H9 (cell line): ENCODE results near the gene GNAO1. TPM values are rescaled to one million over a fixed set of nuclear protein-coding genes. Genes with fewer than 3 reads are reported as not detected.

ENCODE experiments used
- DNase-seq: peaks from one replicate; pipeline ENCODE4 v3.0.0-alpha.2; 2017
- H2AFZ ChIP-seq: one replicate; pipeline ENCODE4 v1.6.1; 2013; ENCODE audit warnings: mild to moderate bottlenecking, low read length, control low read depth, moderate library complexity
- H2AK5ac ChIP-seq: 2 replicates; pipeline ENCODE4 v1.6.1; 2013; ENCODE audit warnings: low read length, control low read depth, mixed read lengths; ENCODE audit not compliant: insufficient read length
- H2BK120ac ChIP-seq: one replicate; pipeline ENCODE4 v1.6.1; 2013; ENCODE audit warnings: low read depth, mild to moderate bottlenecking, low read length, control low read depth, inconsistent platforms; ENCODE audit not compliant: poor library complexity, severe bottlenecking
- H2BK12ac ChIP-seq: 2 replicates; pipeline ENCODE4 v1.6.1; 2013; ENCODE audit warnings: low read length, control low read depth, mixed read lengths, low read depth; ENCODE audit not compliant: insufficient read length
- H2BK15ac ChIP-seq: 2 replicates; pipeline ENCODE4 v1.6.1; 2013; ENCODE audit warnings: low read depth, low read length, control low read depth
- H2BK20ac ChIP-seq: one replicate; pipeline ENCODE4 v1.6.1; 2013; ENCODE audit warnings: low read depth, mild to moderate bottlenecking, low read length, control low read depth, inconsistent platforms; ENCODE audit not compliant: poor library complexity, severe bottlenecking
- H2BK5ac ChIP-seq: 2 replicates; pipeline ENCODE4 v1.6.1; 2013; ENCODE audit warnings: low read length, control low read depth, mixed read lengths; ENCODE audit not compliant: insufficient read length
- H3K14ac ChIP-seq: 2 replicates; pipeline ENCODE4 v1.6.1; 2013; ENCODE audit warnings: low read length, control low read depth; ENCODE audit not compliant: insufficient read depth
- H3K18ac ChIP-seq: 2 replicates; pipeline ENCODE4 v1.6.1; 2013; ENCODE audit warnings: low read depth, mild to moderate bottlenecking, mixed read lengths, low read length, control low read depth; ENCODE audit not compliant: insufficient read length
- H3K23ac ChIP-seq: 2 replicates; pipeline ENCODE4 v1.6.1; 2013; ENCODE audit warnings: low read length, control low read depth, mixed read lengths, low read depth; ENCODE audit not compliant: insufficient read length
- H3K23me2 ChIP-seq: 2 replicates; pipeline ENCODE4 v1.6.1; 2013; ENCODE audit warnings: low read depth, mild to moderate bottlenecking, mixed read lengths, low read length, control low read depth; ENCODE audit not compliant: insufficient read length, poor library complexity, severe bottlenecking
- H3K27ac ChIP-seq: 2 replicates; pipeline ENCODE4 v1.5.1; 2013; ENCODE audit warnings: low read length, control low read depth, mixed read lengths, low read depth; ENCODE audit not compliant: insufficient read length
- H3K27me3 ChIP-seq: 2 replicates; pipeline ENCODE4 v1.6.1; 2013; ENCODE audit warnings: low read length, control low read depth, inconsistent platforms; ENCODE audit not compliant: insufficient read depth
- H3K4ac ChIP-seq: 2 replicates; pipeline ENCODE4 v1.6.1; 2013; ENCODE audit warnings: low read depth, mild to moderate bottlenecking, control low read depth, inconsistent platforms, low read length, moderate library complexity
- H3K4me1 ChIP-seq: 2 replicates; pipeline ENCODE4 v1.6.1; 2013; ENCODE audit warnings: low read length, control low read depth, inconsistent platforms; ENCODE audit not compliant: insufficient read depth
- H3K4me2 ChIP-seq: 2 replicates; pipeline ENCODE4 v1.6.1; 2013; ENCODE audit warnings: low read length, control low read depth, mixed read lengths; ENCODE audit not compliant: insufficient read length, insufficient read depth
- H3K56ac ChIP-seq: 2 replicates; pipeline ENCODE4 v1.6.1; 2013; ENCODE audit warnings: low read depth, mild to moderate bottlenecking, mixed read lengths, low read length, control low read depth; ENCODE audit not compliant: insufficient read length
- H3K79me1 ChIP-seq: 2 replicates; pipeline ENCODE4 v1.6.1; 2013; ENCODE audit warnings: low read depth, mild to moderate bottlenecking, moderate library complexity, low read length, control low read depth, inconsistent platforms; ENCODE audit not compliant: insufficient read depth, poor library complexity, severe bottlenecking
- H3K79me2 ChIP-seq: 2 replicates; pipeline ENCODE4 v1.6.1; 2013; ENCODE audit warnings: low read length, control low read depth, inconsistent platforms; ENCODE audit not compliant: insufficient read depth
- H3K9ac ChIP-seq: 2 replicates; pipeline ENCODE4 v1.6.1; 2013; ENCODE audit warnings: low read length, control low read depth, mixed read lengths; ENCODE audit not compliant: insufficient read length; ENCODE audit errors: extremely low read depth
- H3K9me3 ChIP-seq: one replicate; pipeline ENCODE4 v1.6.1; 2013; ENCODE audit warnings: low read depth, low read length, inconsistent platforms; ENCODE audit not compliant: control insufficient read depth
- H3T11ph ChIP-seq: one replicate; pipeline ENCODE4 v1.6.1; 2013; ENCODE audit warnings: mild to moderate bottlenecking, low read length, control low read depth, inconsistent platforms
- H4K20me1 ChIP-seq: one replicate; pipeline ENCODE4 v1.6.1; 2013; ENCODE audit not compliant: control insufficient read depth, insufficient read length, insufficient read depth
- H4K5ac ChIP-seq: 2 replicates; pipeline ENCODE4 v1.6.1; 2013; ENCODE audit warnings: low read depth, mild to moderate bottlenecking, mixed read lengths, low read length, control low read depth; ENCODE audit not compliant: insufficient read length
- H4K8ac ChIP-seq: replicated peaks from 2 replicates; pipeline ENCODE4 v1.6.1; 2013; ENCODE audit warnings: low read length, control low read depth, mixed read lengths, low read depth; ENCODE audit not compliant: insufficient read length
- H4K91ac ChIP-seq: 2 replicates; pipeline ENCODE4 v1.6.1; 2013; ENCODE audit warnings: low read depth, mild to moderate bottlenecking, moderate library complexity, mixed read lengths, low read length, control low read depth; ENCODE audit not compliant: insufficient read length
- H3K27ac Mint-ChIP-seq, 3 experiments: 2 replicates in 2 of 3; 3 replicates in 1 of 3; pipeline ENCODE4 v1.8.0; 2020 to 2021; ENCODE audit warnings: mixed read lengths in 3 of 3, mild to moderate bottlenecking in 1 of 3, moderate library complexity in 1 of 3
- H3K27me3 Mint-ChIP-seq: 2 replicates; pipeline ENCODE4 v1.8.0; 2021; ENCODE audit warnings: low read depth, mild to moderate bottlenecking, moderate library complexity, mixed read lengths
- H3K36me3 Mint-ChIP-seq, 3 experiments: 2 replicates in 2 of 3; 3 replicates in 1 of 3; pipeline ENCODE4 v1.8.0; 2020 to 2021; ENCODE audit warnings: low read depth in 3 of 3, mixed read lengths in 3 of 3; ENCODE audit not compliant: insufficient read depth in 1 of 3
- H3K4me1 Mint-ChIP-seq, 2 experiments: 2 replicates each; pipeline ENCODE4 v1.8.0; 2020; ENCODE audit warnings: mixed read lengths in 2 of 2
- H3K4me3 Mint-ChIP-seq, 2 experiments: 2 replicates in 1 of 2; 3 replicates in 1 of 2; pipeline ENCODE4 v1.8.0; 2020 to 2021; ENCODE audit warnings: mild to moderate bottlenecking in 2 of 2, mixed read lengths in 2 of 2, moderate library complexity in 1 of 2
- H3K9me3 Mint-ChIP-seq, 2 experiments: 2 replicates in 1 of 2; 3 replicates in 1 of 2; pipeline ENCODE4 v1.8.0; 2020; ENCODE audit warnings: mild to moderate bottlenecking in 2 of 2, mixed read lengths in 2 of 2, moderate library complexity in 1 of 2
- CTCF ChIP-seq: fragments of 200-600 bp; sonication (generic); conservative IDR thresholded peaks from 3 replicates; pipeline ENCODE4 v1.8.0; 2021; ENCODE audit warnings: antibody characterized with exemption, mild to moderate bottlenecking
- WGBS: extraction: QIAGEN DNeasy Blood & Tissue Kit; methylation state at CpG from one replicate; pipeline ENCODE4 v1.1.7; 2013; ENCODE audit warnings: missing lambda C conversion rate, low lambda C conversion rate, mixed read lengths; ENCODE audit not compliant: insufficient read length; ENCODE audit errors: extremely low coverage; 5-methylcytosine and 5-hydroxymethylcytosine counted together
- total RNA-seq: library from RNA; stranded (reverse); gene quantifications from 2 replicates; pipeline ENCODE4 v1.2.1, GENCODE V29; 2021

The GNAO1 gene
- total RNA-seq, 1 experiment from 2014 or later = 16.9 TPM

DNA sequence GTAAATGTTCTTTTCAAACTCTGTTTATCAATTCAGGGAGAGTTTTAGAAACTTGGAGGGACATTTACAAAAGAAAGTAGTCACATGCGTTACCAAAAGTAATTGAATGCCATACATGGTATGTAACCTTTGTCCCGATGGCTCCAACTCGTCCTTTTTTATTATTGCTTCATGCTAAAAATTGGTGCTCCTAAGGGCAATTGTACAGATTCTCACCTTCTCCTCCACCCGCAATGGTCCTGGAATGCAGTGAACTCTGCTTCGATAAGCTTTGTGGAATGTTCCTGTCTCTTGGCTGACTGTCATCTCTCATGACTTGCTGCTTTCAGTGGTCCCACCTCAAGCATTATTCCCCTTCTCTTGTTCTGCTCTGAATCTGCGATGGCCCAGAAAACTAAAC lies 20.9 kb downstream of the GNAO1 start:
- Histone ChIP-seq H3K9me3 (no peaks in the 10 kb centered on the region), H3K9ac (no peak overlapping the region), H2BK120ac (no peak overlapping the region), H3K79me1 (no peaks in the 10 kb centered on the region), H3K23ac (no peak overlapping the region), H4K20me1 (no peaks in the 10 kb centered on the region), H3K79me2 (no peaks in the 10 kb centered on the region), H3K56ac (no peak overlapping the region), H4K8ac (no peak overlapping the region), H3K27me3 (no peaks in the 10 kb centered on the region), H3K14ac (no peak overlapping the region), H2AK5ac (no peak overlapping the region), H3K4ac (no peak overlapping the region), H3K4me1 (peaks cover 10% of the 10 kb centered on the region), H2BK20ac (no peak overlapping the region), H3T11ph (no peak overlapping the region), H2AFZ (no peak overlapping the region), H3K27ac (no peak overlapping the region), H2BK12ac (no peak overlapping the region), H3K23me2 (no peaks in the 10 kb centered on the region), H4K91ac (no peak overlapping the region), H3K4me2 (no peak overlapping the region), H4K5ac (no peak overlapping the region), H2BK15ac (no peak overlapping the region), H2BK5ac (no peak overlapping the region), H3K18ac (no peak overlapping the region)
- peaks cover 16 to 20% of the 10 kb centered on the region in 2 experiments for H3K4me1 Mint-ChIP-seq
- no CpG with 5 or more reads among the region's 6 CpGs for WGBS
- H3K36me3 Mint-ChIP-seq = no peaks in the 10 kb centered on the region; a peak in 2 of 7 replicates
- H3K27ac Mint-ChIP-seq = no peak overlapping the region
- TF ChIP-seq CTCF = no peak
- H3K27me3 Mint-ChIP-seq = no peaks in the 10 kb centered on the region
- no peaks in the 10 kb centered on the region for H3K9me3 Mint-ChIP-seq
- no peak overlapping the region for H3K4me3 Mint-ChIP-seq
- DNase-seq = no peak
